HCT116 (cell line): ENCODE measurements around the gene DGAT2.

Experiments used
- CEBPB ChIP-seq: IDR thresholded peaks from 2 replicates; pipeline ENCODE4 v1.6.1; 2012; ENCODE audit warnings: low read depth
- CTCF ChIP-seq, 3 experiments: fragments of 200-600 bp in 1 of 3; sonication (generic) in 1 of 3; IDR thresholded peaks in 2 of 3; conservative IDR thresholded peaks in 1 of 3; 2 replicates each; pipeline ENCODE4 v1.5.1; 2012 to 2017; ENCODE audit warnings: low read depth in 2 of 3, low read length in 2 of 3, antibody characterized with exemption in 1 of 3, borderline replicate concordance in 1 of 3, control low read depth in 1 of 3, mild to moderate bottlenecking in 1 of 3, mixed read lengths in 1 of 3, mixed run types in 1 of 3, moderate library complexity in 1 of 3; ENCODE audit not compliant: insufficient read depth in 1 of 3
- EZH2 ChIP-seq: fragments of 200-600 bp; sonication (generic); IDR thresholded peaks from 2 replicates; pipeline ENCODE4 v1.6.1; 2017; ENCODE audit warnings: antibody characterized with exemption, mixed run types
- EZH2phosphoT487 ChIP-seq: fragments of 200-600 bp; IDR thresholded peaks from 2 replicates; pipeline ENCODE4 v1.6.1; 2018; ENCODE audit warnings: antibody characterized with exemption, borderline replicate concordance
- FOSL1 ChIP-seq: IDR thresholded peaks from 2 replicates; pipeline ENCODE4 v1.6.1; 2012; ENCODE audit warnings: low read depth
- MAX ChIP-seq: IDR thresholded peaks from 2 replicates; pipeline ENCODE4 v1.6.1; 2012
- POLR2AphosphoS5 ChIP-seq: IDR thresholded peaks from 2 replicates; pipeline ENCODE4 v1.6.1; 2011; ENCODE audit warnings: mild to moderate bottlenecking, low read depth, low read length, moderate library complexity
- YY1 ChIP-seq: IDR thresholded peaks from 2 replicates; pipeline ENCODE4 v1.6.1; 2011; ENCODE audit warnings: low read length, low read depth, moderate library complexity, mild to moderate bottlenecking; ENCODE audit not compliant: insufficient replicate concordance; ENCODE audit errors: extremely low read depth

GRCh38 chr11:75792997-75793800, 24.6 kb downstream of the DGAT2 start:
- TF ChIP-seq POLR2AphosphoS5 (no peak), EZH2phosphoT487 (no peak), MAX (no peak), YY1 (no peak), CTCF (IDR thresholded peaks at IDR 0.05 in 2 of 3, conservative IDR thresholded peaks at IDR 0.05 in 1 of 3; ENCODE audit: borderline replicate concordance in 1 of 3, insufficient read depth in 1 of 3, low read depth in 2 of 3, low read length in 2 of 3) (no peak), CEBPB (no peak), EZH2 (no peak), FOSL1 (no peak)
